Pons (tissue), 1 donor: ENCODE data around the gene ZNF511.

Experiments used
- DNase-seq: peaks from one replicate; pipeline ENCODE4 v3.0.0-alpha.2; 2016; ENCODE audit warnings: low spot score

ZNF511 gene

GRCh38 chr10:133274751-133275683 is 33.7 kb upstream of the ZNF511 start:
- DNase-seq, result no peak

GRCh38 chr10:133275684-133276092 is 33.0 kb upstream of the ZNF511 start:
- no peak for DNase-seq

GRCh38 chr10:133276100-133276434 is 32.6 kb upstream of the ZNF511 start:
- DNase-seq, result no peak

GRCh38 chr10:133276435-133277201 is 32.1 kb upstream of the ZNF511 start, which contains the start of gene ADAM8:
Gene ADAM8, minus strand, starts transcription at chr10:133276868. Its CDS starts 51 bp downstream, at chr10:133276817.
- DNase-seq, result no peak

GRCh38 chr10:133277277-133277992 is 31.3 kb upstream of the ZNF511 start:
- DNase-seq, result no peak

- no peak for DNase-seq
These were observed 30.6 kb upstream of the ZNF511 start for GRCh38 chr10:133277993-133278576.

GRCh38 chr10:133278577-133279265 is 30.0 kb upstream of the ZNF511 start:
- peak; percentile 17 for DNase-seq

GRCh38 chr10:133279326-133280226 is 29.1 kb upstream of the ZNF511 start:
- no peak for DNase-seq

- no peak for DNase-seq
These were observed 28.2 kb upstream of the ZNF511 start for GRCh38 chr10:133280391-133281059.

GRCh38 chr10:133281084-133281483 is 27.6 kb upstream of the ZNF511 start:
- no peak for DNase-seq

- DNase-seq, result no peak
These were observed 26.9 kb upstream of the ZNF511 start for GRCh38 chr10:133281628-133282372.

- DNase-seq, result no peak
These were observed 25.8 kb upstream of the ZNF511 start for GRCh38 chr10:133282846-133283390.

GRCh38 chr10:133283931-133284330 is 24.8 kb upstream of the ZNF511 start:
- DNase-seq, result no peak

- DNase-seq, result no peak
These were observed 23.5 kb upstream of the ZNF511 start for GRCh38 chr10:133285217-133285616.

- DNase-seq, result no peak
These were observed 22.3 kb upstream of the ZNF511 start for GRCh38 chr10:133286366-133286765.

GRCh38 chr10:133287832-133288500 is 20.7 kb upstream of the ZNF511 start:
- no peak for DNase-seq

GRCh38 chr10:133289761-133290160 is 19.0 kb upstream of the ZNF511 start:
- no peak for DNase-seq
